Transverse colon (tissue), 4 donors: ENCODE measurements around the gene CRTC2. TPM values are rescaled to one million over a fixed set of nuclear protein-coding genes. Genes with fewer than 3 reads are reported as not detected.

ENCODE experiments used
- DNase-seq: peaks from one replicate; pipeline ENCODE4 v3.0.0-alpha.2; 2019
- H3K27ac ChIP-seq, 4 donors: fragments of 200-600 bp; sonication (generic); 2 replicates each; pipeline ENCODE4 v1.5.1; 2016 to 2018; ENCODE audit warnings: inconsistent platforms in 4 of 4
- H3K27me3 ChIP-seq: fragments of 200-600 bp; sonication (generic); 2 replicates; pipeline ENCODE4 v1.5.1; 2017; ENCODE audit warnings: inconsistent platforms
- H3K36me3 ChIP-seq, 4 donors: fragments of 200-600 bp; sonication (generic); 2 replicates each; pipeline ENCODE4 v1.5.1; 2017 to 2019; ENCODE audit warnings: inconsistent platforms in 4 of 4
- H3K4me1 ChIP-seq, 4 donors: fragments of 200-600 bp; sonication (generic); 2 replicates each; pipeline ENCODE4 v1.5.1; 2017 to 2020; ENCODE audit warnings: inconsistent platforms in 4 of 4
- H3K4me3 ChIP-seq, 4 donors: fragments of 200-600 bp; sonication (generic); 1 replicate in 1 of 4; 2 replicates in 3 of 4; pipeline versions ENCODE4 v1.5.1 to v1.6.1; 2017 to 2019; ENCODE audit warnings: inconsistent platforms in 4 of 4
- H3K9me3 ChIP-seq, 2 donors: fragments of 200-600 bp; sonication (generic); 2 replicates each; pipeline ENCODE4 v1.5.1; 2017 to 2019; ENCODE audit warnings: inconsistent platforms in 2 of 2
- CTCF ChIP-seq, 5 experiments: fragments of 200-600 bp in 3 of 5; fragments of 450-650 bp in 2 of 5; sonication (generic) in 3 of 5; IDR thresholded peaks; 1 replicate in 2 of 5; 2 replicates in 3 of 5; pipeline ENCODE4 v1.5.1; 2016 to 2017; ENCODE audit warnings: antibody characterized with exemption in 5 of 5, inconsistent platforms in 3 of 5, mild to moderate bottlenecking in 2 of 5, moderate library complexity in 1 of 5
- EP300 ChIP-seq: sonication (generic); formaldehyde crosslinking; IDR thresholded peaks from one replicate; pipeline ENCODE4 v1.6.1; 2017; ENCODE audit warnings: antibody characterized with exemption, low read depth
- POLR2A ChIP-seq: fragments of 450-650 bp; IDR thresholded peaks from one replicate; pipeline ENCODE4 v1.6.1; 2016; ENCODE audit warnings: antibody characterized with exemption, mild to moderate bottlenecking, moderate library complexity
- POLR2AphosphoS5 ChIP-seq, 3 donors: sonication (generic); formaldehyde crosslinking; IDR thresholded peaks; one replicate each; pipeline ENCODE4 v1.6.1; 2016; ENCODE audit warnings: antibody characterized with exemption in 3 of 3
- WGBS, 2 donors: methylation state at CpG; one replicate each; pipeline ENCODE4 v1.1.5; 2018; ENCODE audit warnings: low coverage in 1 of 2; 5-methylcytosine and 5-hydroxymethylcytosine counted together
- in situ Hi-C, 4 donors: fragments of 200-750 bp; cut with MboI; loops; one replicate each; pipeline versions ENCODE4 v1.15.0 to v1.15.1; 2017; ENCODE audit warnings: low sequenced_read_pairs in 3 of 4, low pct_ligation_motif_present in 1 of 4, low pct_unique_long_range_greater_than_20kb in 1 of 4
- intact Hi-C: fragments of 100-400 bp; cut with DNase I; formaldehyde crosslinking; loops from one replicate; pipeline ENCODE4 v1.15.1; 2023; ENCODE audit warnings: low total_unique reads
- total RNA-seq, 4 donors: library from RNA; depleted of rRNA; stranded (reverse); fragments of >200 nt; gene quantifications; one replicate each; pipeline ENCODE4 v1.1.0, GENCODE V29; 2016

CRTC2 gene
- total RNA-seq, 4 donors from 2014 or later = 13.3 to 32.5 (median 21.4) TPM

GRCh38 chr1:153933430-153933829 lies 25.0 kb downstream of the CRTC2 start:
- intact Hi-C loops = no loop called here
- TF ChIP-seq POLR2A = no peak
- no peak for TF ChIP-seq EP300
- TF ChIP-seq POLR2AphosphoS5 (IDR thresholded peaks at IDR 0.05) = no peak
- no peak for TF ChIP-seq CTCF (IDR thresholded peaks at IDR 0.05)
- no peaks in the 10 kb centered on the region for H3K9me3 ChIP-seq
- H3K36me3 ChIP-seq = peaks cover 0 to 33% (median 14%) of the 10 kb centered on the region in 4 donors
- H3K4me1 ChIP-seq = peaks cover 0 to 2% (median 0%) of the 10 kb centered on the region in 4 donors
- no peak overlapping the region for H3K27ac ChIP-seq
- no peak overlapping the region for H3K4me3 ChIP-seq
- WGBS, 2 donors = 96 to 100% methylated on average over 3 to 14 of the region's 14 CpGs
- in situ Hi-C loops = loop anchor here in 2 of 4 donors (25.0 kb wide), 1 partner anchor 121 kb away; no protein-coding TSS in a partner anchor
- H3K27me3 ChIP-seq = no peaks in the 10 kb centered on the region
- DNase-seq = no peak

DNA sequence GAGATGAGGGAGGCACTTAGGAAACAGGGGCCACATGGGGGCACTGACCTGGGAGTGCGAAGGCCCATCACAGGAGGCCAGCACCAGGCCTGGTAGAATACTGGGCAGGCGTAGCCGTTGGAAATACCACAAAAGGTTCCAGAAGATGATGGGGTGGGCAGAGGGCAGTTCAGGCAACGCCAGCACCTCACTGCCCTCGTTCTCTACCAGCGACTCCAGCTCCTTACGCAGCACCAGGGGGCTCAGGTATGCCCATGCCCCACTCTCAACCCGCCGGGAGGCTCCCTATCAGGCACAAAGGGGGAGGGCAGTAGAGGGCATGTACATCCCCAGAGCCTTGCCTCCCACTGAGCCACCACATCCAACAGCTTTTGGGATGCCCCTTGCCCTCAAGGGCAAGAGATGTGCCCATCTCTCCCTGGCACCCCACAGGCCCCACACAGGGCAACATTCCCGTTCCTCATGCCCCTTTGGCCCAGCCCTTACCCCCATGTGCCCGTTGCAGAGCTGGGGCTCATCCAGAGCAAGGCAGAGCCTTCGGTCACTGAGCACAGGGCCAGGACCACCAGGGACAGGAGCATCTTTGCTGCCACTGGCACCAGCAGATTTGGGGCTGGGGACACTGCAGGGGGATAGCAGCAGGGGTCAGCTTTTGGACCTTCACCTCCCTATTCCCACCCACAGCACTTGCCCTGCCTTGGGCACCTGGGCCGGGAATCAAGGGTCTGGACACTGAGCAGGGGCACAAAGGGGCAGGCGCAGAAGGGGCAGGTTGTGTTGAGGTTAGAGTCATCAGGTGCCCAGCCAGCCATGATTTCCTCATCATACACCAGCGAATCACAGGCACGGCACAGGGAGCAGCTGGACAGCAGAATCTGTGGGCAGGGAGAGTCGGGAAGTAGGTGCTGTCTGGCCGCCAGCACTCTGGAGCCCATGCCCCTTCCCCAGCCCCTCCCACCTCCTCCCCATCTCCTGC lies 26.0 kb downstream of the CRTC2 start:
- H3K36me3 ChIP-seq = peaks cover 0 to 33% (median 13%) of the 10 kb centered on the region in 4 donors

GRCh38 chr1:153929981-153930948 lies 28.1 kb downstream of the CRTC2 start:
- Histone ChIP-seq H3K4me1 (peaks cover 0 to 6% (median 0%) of the 10 kb centered on the region in 4 donors), H3K36me3 (peaks cover 0 to 20% (median 9%) of the 10 kb centered on the region in 4 donors), H3K27me3 (no peaks in the 10 kb centered on the region), H3K27ac (no peak overlapping the region), H3K4me3 (no peak overlapping the region), H3K9me3 (no peaks in the 10 kb centered on the region)
- no peak for DNase-seq
- 85% methylated on average over 14 of the region's 14 CpGs; no CpG with 5 or more reads in 1 of the 2 donors for WGBS, 2 donors
- intact Hi-C loops = no loop called here
- in situ Hi-C loops = loop anchor here in 2 of 4 donors (25.0 kb wide), 1 partner anchor 118 kb away; no protein-coding TSS in a partner anchor
- TF ChIP-seq POLR2A (no peak), POLR2AphosphoS5 (IDR thresholded peaks at IDR 0.05) (no peak), EP300 (no peak), CTCF (IDR thresholded peaks at IDR 0.05) (no peak)

More for the DNA sequence above, 26.0 kb downstream of the CRTC2 start:
- TF ChIP-seq EP300 (no peak), POLR2A (no peak), CTCF (IDR thresholded peaks at IDR 0.05) (no peak), POLR2AphosphoS5 (IDR thresholded peaks at IDR 0.05) (no peak)
- 92% methylated on average over 18 of the region's 18 CpGs; no CpG with 5 or more reads in 1 of the 2 donors for WGBS, 2 donors
- Histone ChIP-seq H3K9me3 (no peaks in the 10 kb centered on the region), H3K27me3 (no peaks in the 10 kb centered on the region), H3K27ac (no peak overlapping the region), H3K4me1 (peaks cover 0 to 6% (median 0%) of the 10 kb centered on the region in 4 donors), H3K4me3 (no peak overlapping the region)
- intact Hi-C loops (no loop called here), in situ Hi-C loops (loop anchor here in 2 of 4 donors (25.0 kb wide), 1 partner anchor 120 kb away; no protein-coding TSS in a partner anchor)
- no peak for DNase-seq
